Activated naive CD4-positive, alpha-beta T cell (primary cell): Measurements from ENCODE around the gene EPS15.
"Not testable (repeated sequence)": the region's sequence is repeated elsewhere in the genome, so short reads cannot be mapped to it uniquely, and the experiment has no call there.

Experiments used
- DNase-seq, 4 experiments: peaks; one replicate each; lab custom pipeline; 2025; lab: John Stamatoyannopoulos, UW

The EPS15 gene

GRCh38 chr1:51514733-51515132, 4.3 kb downstream of the EPS15 start:
- no peak for DNase-seq

GRCh38 chr1:51512606-51513005, 6.5 kb downstream of the EPS15 start:
- DNase-seq, result no peak

- DNase-seq, result no peak
Observed at GRCh38 chr1:51512120-51512519, 6.9 kb downstream of the EPS15 start.

GRCh38 chr1:51509773-51510172, 9.3 kb downstream of the EPS15 start:
- no peak for DNase-seq

DNA sequence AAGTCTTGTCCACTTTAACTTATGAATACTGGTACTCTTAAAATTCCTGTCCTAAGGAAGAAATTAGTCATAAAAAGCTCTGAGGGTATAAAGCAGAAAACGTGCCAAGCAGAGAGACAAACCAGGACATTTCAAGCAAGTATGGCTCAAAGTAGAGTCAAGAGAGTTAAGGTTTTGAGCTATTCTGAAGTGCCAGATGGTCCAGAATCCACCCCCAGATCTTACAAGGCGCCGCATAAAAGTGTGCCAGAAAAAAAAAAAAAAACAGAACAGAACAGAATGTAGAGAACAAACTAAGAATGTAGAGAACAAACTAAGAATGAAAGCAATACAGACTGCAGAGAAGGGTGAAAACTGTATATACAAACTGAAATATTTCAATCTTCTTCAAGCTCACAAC, 12.5 kb downstream of the EPS15 start:
- DNase-seq, result no peak

DNA sequence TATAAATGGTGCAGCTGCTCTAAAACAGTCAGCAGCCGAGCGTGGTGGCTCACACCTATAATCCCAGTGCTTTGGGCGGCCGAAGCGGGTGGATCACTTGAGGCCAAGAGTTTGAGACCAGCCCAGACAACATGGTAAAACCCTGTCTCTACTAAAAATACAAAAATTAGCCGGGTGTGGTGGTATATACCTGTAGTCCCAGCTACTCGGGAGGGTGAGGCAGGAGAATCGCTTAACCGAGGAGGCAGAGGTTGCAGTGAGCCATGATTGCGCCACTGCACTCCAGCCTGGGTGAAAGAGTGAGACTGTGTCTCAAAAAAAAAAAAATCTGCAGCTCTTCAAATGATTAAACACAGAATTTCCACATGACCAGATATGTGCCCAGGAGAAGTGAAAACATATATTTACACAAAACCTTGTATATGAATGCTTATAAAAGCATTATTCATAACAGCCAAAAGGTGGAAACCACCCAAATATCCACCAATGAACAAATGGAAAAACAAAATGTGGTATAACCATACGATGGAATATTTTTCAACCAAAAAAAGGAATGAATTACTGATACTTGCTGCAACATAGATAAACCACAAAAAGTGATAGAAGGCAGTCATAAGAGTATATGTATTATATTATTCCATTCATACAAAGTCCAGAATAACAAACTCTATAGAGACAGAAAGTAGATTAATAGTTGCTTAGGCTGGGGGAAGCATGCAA, 14.1 kb downstream of the EPS15 start:
- no peak for DNase-seq

DNA sequence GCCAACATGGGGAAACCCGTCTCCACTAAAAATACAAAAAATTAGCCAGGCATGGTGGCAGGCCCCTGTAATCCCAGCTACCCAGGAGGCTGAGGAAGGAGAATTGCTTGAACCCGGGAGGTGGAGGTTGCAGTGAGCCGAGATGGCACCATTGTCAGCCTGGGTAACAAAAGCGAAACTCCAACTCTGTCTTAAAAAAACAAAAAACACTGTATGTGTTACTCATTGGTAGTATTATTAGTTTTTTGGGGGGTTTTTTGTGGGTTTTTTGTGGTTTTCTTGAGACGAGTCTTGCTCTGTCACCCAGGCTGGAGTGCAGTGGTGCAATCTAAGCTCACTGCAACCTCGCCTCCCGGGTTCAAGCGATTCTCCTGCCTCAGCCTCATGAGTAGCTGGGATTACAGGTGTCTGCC, 17.8 kb downstream of the EPS15 start:
- DNase-seq, result not testable (repeated sequence)

- no peak for DNase-seq
Observed at GRCh38 chr1:51499694-51500093, 19.4 kb downstream of the EPS15 start.

GRCh38 chr1:51498924-51499323, 20.1 kb downstream of the EPS15 start:
- DNase-seq, result no peak

GRCh38 chr1:51497340-51497739, 21.7 kb downstream of the EPS15 start:
- no peak for DNase-seq

DNA sequence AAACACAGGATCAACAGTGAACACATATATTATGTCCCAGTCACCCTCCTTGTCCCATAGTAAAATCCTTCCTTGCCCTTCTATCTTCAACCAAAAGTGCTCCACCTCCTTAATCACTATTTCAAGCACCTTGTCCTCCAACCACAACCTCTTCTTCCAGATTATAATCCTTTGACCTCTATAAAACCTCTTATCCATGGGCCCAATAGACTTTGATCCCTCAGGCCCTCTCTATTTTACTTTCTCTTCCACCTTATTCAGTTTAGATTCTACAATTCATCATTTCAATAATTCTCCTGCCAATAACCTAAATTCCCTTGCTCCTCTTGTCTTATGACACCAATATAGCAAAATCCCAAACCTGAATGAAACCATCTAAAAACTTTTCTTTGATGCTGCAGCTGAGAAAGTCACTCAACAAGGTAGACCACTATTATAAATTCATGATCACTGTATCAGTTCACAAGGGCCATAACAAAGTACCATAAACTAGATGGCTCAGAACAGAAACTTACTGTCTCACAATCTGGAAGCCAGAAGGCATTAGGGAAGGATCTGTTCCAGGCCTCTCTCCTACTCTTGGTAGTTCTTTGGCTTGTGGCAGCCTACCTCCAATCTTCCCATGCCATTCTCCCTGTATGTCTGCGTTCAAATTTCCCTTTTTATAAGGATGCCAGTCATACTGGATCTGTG, 24.8 kb downstream of the EPS15 start:
- no peak for DNase-seq

GRCh38 chr1:51491166-51491981, 27.7 kb downstream of the EPS15 start:
- DNase-seq, result no peak

DNA sequence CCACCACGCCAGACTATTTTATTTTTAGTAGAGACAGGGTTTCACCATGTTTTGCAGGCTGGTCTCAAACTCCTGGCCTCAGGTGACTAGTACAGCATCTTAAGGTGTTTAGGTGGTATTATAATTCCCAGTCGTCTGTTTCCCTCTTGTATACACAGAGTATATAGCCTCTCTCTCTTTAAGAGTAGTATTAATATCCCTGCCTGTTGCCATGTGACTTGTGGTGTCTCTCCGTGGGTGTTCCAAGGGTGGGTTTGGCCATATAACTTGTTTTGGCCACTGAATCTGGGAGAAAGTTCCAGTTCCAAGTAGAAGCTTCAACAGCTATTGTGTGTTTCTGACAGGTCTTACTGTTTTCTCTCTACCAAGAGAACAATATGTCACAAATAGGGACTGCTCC, 29.6 kb downstream of the EPS15 start:
- DNase-seq, result no peak

DNA sequence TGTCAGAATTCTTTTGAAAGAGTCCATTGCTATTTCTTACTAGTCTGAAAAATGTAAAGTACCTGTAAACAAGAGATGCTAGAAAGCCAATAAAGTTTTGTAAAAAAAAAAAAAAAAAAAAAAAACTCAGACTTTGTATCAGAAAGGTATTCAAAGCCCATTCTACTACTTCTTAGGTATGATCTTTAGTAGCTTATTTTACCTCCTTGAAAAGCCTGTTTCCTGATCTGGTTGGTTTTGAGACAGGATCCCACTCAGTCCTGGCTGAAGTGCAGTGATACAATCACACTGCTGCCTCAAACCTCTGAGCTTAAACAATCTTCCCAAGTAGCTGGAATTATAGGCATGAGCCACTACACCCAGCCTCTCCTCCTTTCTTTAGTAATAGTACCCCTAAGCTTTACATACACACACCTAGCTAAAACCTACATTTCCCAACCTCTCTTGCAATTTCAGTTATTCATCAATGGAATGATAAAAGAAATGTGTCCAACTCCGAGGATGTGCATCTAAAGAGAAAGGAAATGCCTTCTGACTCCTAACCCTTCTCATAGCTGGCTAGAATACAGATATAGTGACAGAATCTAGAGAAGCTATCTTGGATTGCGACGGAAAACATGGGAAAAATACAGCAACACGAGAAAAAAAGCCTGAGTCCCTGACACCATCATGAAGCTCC, 30.6 kb downstream of the EPS15 start:
- no peak for DNase-seq

GRCh38 chr1:51487628-51488027, 31.4 kb downstream of the EPS15 start:
- no peak for DNase-seq

DNA sequence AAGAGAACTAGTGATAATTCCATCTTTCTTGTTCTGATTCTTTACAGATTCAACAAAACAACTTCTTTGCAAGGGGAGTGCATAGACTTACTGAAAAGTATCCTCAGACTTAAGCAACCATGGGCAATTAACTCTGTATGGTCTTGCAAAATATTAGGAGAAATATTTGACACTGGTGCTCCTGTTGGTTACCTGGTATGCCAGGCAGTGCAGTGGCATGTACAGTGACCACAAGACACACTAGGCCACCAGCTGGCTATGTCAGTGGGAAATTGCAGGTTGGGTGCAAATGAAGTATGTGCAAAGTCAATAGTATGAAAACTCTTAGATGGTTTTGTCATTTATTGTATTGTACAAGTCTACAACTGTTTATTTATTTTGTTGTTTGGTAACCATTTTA, 34.5 kb downstream of the EPS15 start:
- no peak for DNase-seq

- no peak for DNase-seq
Observed at GRCh38 chr1:51482881-51483280, 36.2 kb downstream of the EPS15 start.

DNA sequence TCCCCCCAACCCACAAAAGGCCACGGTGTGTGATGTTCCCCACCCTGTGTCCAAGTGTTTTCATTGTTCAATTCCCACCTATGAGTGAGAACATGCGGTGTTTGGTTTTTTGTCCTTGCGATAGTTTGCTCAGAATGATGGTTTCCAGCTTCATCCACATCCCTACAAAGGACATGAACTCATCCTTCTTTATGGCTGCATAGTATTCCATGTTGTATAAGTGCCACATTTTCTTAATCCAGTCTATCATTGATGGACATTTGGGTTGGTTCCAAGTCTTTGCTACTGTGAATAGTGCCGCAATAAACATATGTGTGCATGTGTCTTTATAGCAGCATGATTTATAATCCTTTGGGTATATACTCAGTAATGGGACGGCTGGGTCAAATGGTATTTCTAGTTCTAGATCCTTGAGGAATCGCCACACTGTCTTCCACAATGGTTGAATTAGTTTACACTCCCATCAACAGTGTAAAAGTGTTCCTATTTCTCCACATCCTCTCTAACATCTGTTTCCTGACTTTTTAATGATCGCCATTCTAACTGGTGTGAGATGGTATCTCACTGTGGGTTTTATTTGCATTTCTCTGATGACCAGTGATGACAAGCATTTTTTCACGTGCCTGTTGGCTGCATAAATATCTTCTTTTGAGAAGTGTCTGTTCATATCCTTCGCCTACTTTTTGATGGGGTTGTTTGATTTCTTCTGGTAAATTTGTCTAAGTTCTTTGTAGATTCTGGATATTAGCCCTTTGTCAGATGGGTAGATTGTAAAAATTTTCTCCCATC, 44.0 kb downstream of the EPS15 start:
- not testable (repeated sequence) for DNase-seq

- DNase-seq, result no peak
Observed at GRCh38 chr1:51473331-51474115, 45.5 kb downstream of the EPS15 start.

GRCh38 chr1:51472359-51472758, 46.7 kb downstream of the EPS15 start:
- DNase-seq, result no peak

- no peak for DNase-seq
Observed at GRCh38 chr1:51469518-51469917, 49.5 kb downstream of the EPS15 start.
